HEK293 (cell line): ENCODE results near the gene GNAZ.

Source experiments
- CTCF ChIA-PET: fragments of 350-600 bp; formaldehyde crosslinking; extraction: SDS; loops from one replicate; lab custom pipeline; 2021; ENCODE audit warnings: antibody characterized with exemption; lab: Yijun Ruan, JAX
- POLR2A ChIA-PET: fragments of 300-600 bp; formaldehyde crosslinking; extraction: SDS; loops from one replicate; lab custom pipeline; 2020; ENCODE audit warnings: antibody characterized with exemption, inconsistent platforms; lab: Yijun Ruan, JAX
- H3K27ac ChIP-seq: fragments of 200-500 bp; sonication (Bioruptor generic); 2 replicates; pipeline ENCODE4 v1.5.1; 2014; ENCODE audit warnings: low read depth, low read length, control low read depth, inconsistent platforms; ENCODE audit errors: extremely low read depth
- H3K36me3 ChIP-seq, 2 experiments: fragments of 200-500 bp in 1 of 2; sonication (Bioruptor generic) in 1 of 2; 1 replicate in 1 of 2; 2 replicates in 1 of 2; pipeline ENCODE4 v1.5.1; 2014 to 2017; ENCODE audit warnings: inconsistent platforms in 2 of 2, low read length in 2 of 2; ENCODE audit not compliant: control insufficient read depth in 2 of 2, insufficient read depth in 1 of 2
- H3K4me1 ChIP-seq: fragments of 200-500 bp; sonication (Bioruptor generic); 2 replicates; pipeline ENCODE4 v1.5.1; 2014; ENCODE audit warnings: mild to moderate bottlenecking, low read length, inconsistent platforms; ENCODE audit not compliant: control insufficient read depth, insufficient read depth
- H3K4me3 ChIP-seq: 2 replicates; pipeline ENCODE4 v1.5.1; 2011; ENCODE audit warnings: low read depth, mild to moderate bottlenecking, control low read depth, low read length, moderate library complexity
- H3K9me3 ChIP-seq: fragments of 200-500 bp; sonication (Bioruptor generic); 2 replicates; pipeline ENCODE4 v1.5.1; 2014; ENCODE audit warnings: low read depth, low read length, inconsistent platforms; ENCODE audit not compliant: control insufficient read depth, insufficient read depth
- AEBP2 ChIP-seq: fragments of 450-650 bp; formaldehyde crosslinking; IDR thresholded peaks from 2 replicates; pipeline ENCODE4 v1.5.1; 2016; ENCODE audit warnings: missing biosample characterization, missing genetic modification characterization, borderline replicate concordance
- GLI4 ChIP-seq: fragments of 450-650 bp; formaldehyde crosslinking; IDR thresholded peaks from 2 replicates; pipeline ENCODE4 v1.5.1; 2016; ENCODE audit warnings: missing biosample characterization, missing genetic modification characterization
- HOXA7 ChIP-seq: sonication (generic); formaldehyde crosslinking; IDR thresholded peaks from 2 replicates; pipeline ENCODE4 v1.8.1; 2022; ENCODE audit warnings: missing genetic modification reagents, borderline replicate concordance
- KLF16 ChIP-seq: fragments of 450-650 bp; formaldehyde crosslinking; IDR thresholded peaks from 2 replicates; pipeline ENCODE4 v1.5.1; 2017; ENCODE audit warnings: missing biosample characterization, missing genetic modification characterization
- SP2 ChIP-seq: fragments of 450-650 bp; formaldehyde crosslinking; IDR thresholded peaks from 2 replicates; pipeline ENCODE4 v1.5.1; 2016; ENCODE audit warnings: missing biosample characterization, missing genetic modification characterization
- ZFP69B ChIP-seq: fragments of 450-650 bp; formaldehyde crosslinking; IDR thresholded peaks from 2 replicates; pipeline ENCODE4 v1.5.1; 2016; ENCODE audit warnings: missing biosample characterization, missing genetic modification characterization
- ZNF155 ChIP-seq: fragments of 450-650 bp; formaldehyde crosslinking; IDR thresholded peaks from 2 replicates; pipeline ENCODE4 v1.5.1; 2016; ENCODE audit warnings: missing biosample characterization, missing genetic modification characterization
- ZNF169 ChIP-seq: fragments of 450-650 bp; formaldehyde crosslinking; IDR thresholded peaks from 2 replicates; pipeline ENCODE4 v1.5.1; 2016; ENCODE audit warnings: missing biosample characterization, missing genetic modification characterization
- ZNF24 ChIP-seq: fragments of 450-650 bp; formaldehyde crosslinking; IDR thresholded peaks from 2 replicates; pipeline ENCODE4 v1.5.1; 2016; ENCODE audit warnings: missing biosample characterization, missing genetic modification characterization
- ZNF426 ChIP-seq: fragments of 450-650 bp; formaldehyde crosslinking; IDR thresholded peaks from 2 replicates; pipeline ENCODE4 v1.5.1; 2017; ENCODE audit warnings: missing biosample characterization, missing genetic modification characterization, mild to moderate bottlenecking, inconsistent platforms, moderate library complexity
- ZNF501 ChIP-seq: fragments of 450-650 bp; formaldehyde crosslinking; IDR thresholded peaks from 2 replicates; pipeline ENCODE4 v1.5.1; 2016; ENCODE audit warnings: missing biosample characterization, missing genetic modification characterization
- ZNF518A ChIP-seq: fragments of 450-650 bp; formaldehyde crosslinking; conservative IDR thresholded peaks from 2 replicates; pipeline ENCODE4 v1.5.1; 2016; ENCODE audit warnings: low read depth, missing biosample characterization, missing genetic modification characterization
- ZNF571 ChIP-seq: fragments of 450-650 bp; formaldehyde crosslinking; IDR thresholded peaks from 2 replicates; pipeline ENCODE4 v1.5.0; 2017; ENCODE audit warnings: missing biosample characterization, missing genetic modification characterization
- ZNF585B ChIP-seq: fragments of 450-650 bp; formaldehyde crosslinking; IDR thresholded peaks from 2 replicates; pipeline ENCODE4 v1.5.1; 2016; ENCODE audit warnings: missing biosample characterization, missing genetic modification characterization
- ZNF658 ChIP-seq: fragments of 450-650 bp; formaldehyde crosslinking; IDR thresholded peaks from 2 replicates; pipeline ENCODE4; 2016; ENCODE audit warnings: missing biosample characterization, missing genetic modification characterization
- ZNF704 ChIP-seq: fragments of 450-650 bp; formaldehyde crosslinking; IDR thresholded peaks from 2 replicates; pipeline ENCODE4 v1.5.1; 2016; ENCODE audit warnings: missing biosample characterization, missing genetic modification characterization

GNAZ gene

GRCh38 chr22:23032658-23033057, 37.7 kb upstream of the GNAZ start (continued):
- TF ChIP-seq HOXA7 (CRISPR knock-in tag) = no peak
- TF ChIP-seq ZFP69B (tag by site-specific recombination) = no peak
- no peak for TF ChIP-seq ZNF501 (tag by site-specific recombination)
- no peak for TF ChIP-seq ZNF169 (tag by site-specific recombination)
- TF ChIP-seq ZNF518A (tag by site-specific recombination) = no peak
- TF ChIP-seq, all 188 proteins: peak for 0

GRCh38 chr22:23033116-23033905, 37.0 kb upstream of the GNAZ start:
- TF ChIP-seq ZNF704 (no peak), ZNF24 (tag by site-specific recombination) (no peak), KLF16 (no peak)
- H3K4me1 ChIP-seq = no peaks in the 10 kb centered on the region
- ChIA-PET CTCF (no interaction called here), POLR2A (no interaction called here)
- H3K36me3 ChIP-seq = no peaks in the 10 kb centered on the region
- H3K27ac ChIP-seq = no peak overlapping the region
- no peaks in the 10 kb centered on the region for H3K9me3 ChIP-seq
- H3K4me3 ChIP-seq = no peak overlapping the region

- no peak overlapping the region for H3K4me3 ChIP-seq
- ChIA-PET CTCF (no interaction called here), POLR2A (no interaction called here)
- H3K36me3 ChIP-seq = no peaks in the 10 kb centered on the region
- no peak overlapping the region for H3K27ac ChIP-seq
- no peaks in the 10 kb centered on the region for H3K4me1 ChIP-seq
- H3K9me3 ChIP-seq = no peaks in the 10 kb centered on the region
- TF ChIP-seq ZNF155 (tag by site-specific recombination) (no peak), ZNF585B (no peak), ZNF426 (no peak), SP2 (tag by site-specific recombination) (no peak), AEBP2 (no peak), GLI4 (no peak), ZNF571 (no peak), ZNF658 (tag by site-specific recombination) (no peak)
Observed at GRCh38 chr22:23034621-23035556, 35.4 kb upstream of the GNAZ start.
